ENCODE data around the gene ERN2. TPM values are rescaled to one million over a fixed set of nuclear protein-coding genes. Genes with fewer than 3 reads are reported as not detected.
A peak's percentile ranks its signal among the peaks of the same experiment; 100 is the strongest.

The ERN2 gene
- total RNA-seq, 1 donor, result not detected

GRCh38 chr16:23734176-23734893 lies 21.3 kb upstream of the ERN2 start:
- TF ChIP-seq, protein P1, sequence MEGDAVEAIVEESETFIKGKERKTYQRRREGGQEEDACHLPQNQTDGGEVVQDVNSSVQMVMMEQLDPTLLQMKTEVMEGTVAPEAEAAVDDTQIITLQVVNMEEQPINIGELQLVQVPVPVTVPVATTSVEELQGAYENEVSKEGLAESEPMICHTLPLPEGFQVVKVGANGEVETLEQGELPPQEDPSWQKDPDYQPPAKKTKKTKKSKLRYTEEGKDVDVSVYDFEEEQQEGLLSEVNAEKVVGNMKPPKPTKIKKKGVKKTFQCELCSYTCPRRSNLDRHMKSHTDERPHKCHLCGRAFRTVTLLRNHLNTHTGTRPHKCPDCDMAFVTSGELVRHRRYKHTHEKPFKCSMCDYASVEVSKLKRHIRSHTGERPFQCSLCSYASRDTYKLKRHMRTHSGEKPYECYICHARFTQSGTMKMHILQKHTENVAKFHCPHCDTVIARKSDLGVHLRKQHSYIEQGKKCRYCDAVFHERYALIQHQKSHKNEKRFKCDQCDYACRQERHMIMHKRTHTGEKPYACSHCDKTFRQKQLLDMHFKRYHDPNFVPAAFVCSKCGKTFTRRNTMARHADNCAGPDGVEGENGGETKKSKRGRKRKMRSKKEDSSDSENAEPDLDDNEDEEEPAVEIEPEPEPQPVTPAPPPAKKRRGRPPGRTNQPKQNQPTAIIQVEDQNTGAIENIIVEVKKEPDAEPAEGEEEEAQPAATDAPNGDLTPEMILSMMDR (IDR thresholded peaks at IDR 0.05; ENCODE audit: extremely low read depth, low read depth, low read length), result no peak
- Histone ChIP-seq H3K4me3 (ENCODE audit: insufficient read depth, low read length) (no peak overlapping the region), H4K20me1 (ENCODE audit: insufficient read depth, low read length) (no peaks in the 10 kb centered on the region), H3K27ac (ENCODE audit: low read depth, low read length) (no peak overlapping the region), H3K79me2 (ENCODE audit: insufficient read depth, low read length) (no peaks in the 10 kb centered on the region), H3K9me3 (ENCODE audit: low read depth, low read length) (no peaks in the 10 kb centered on the region), H3K27me3 (ENCODE audit: insufficient read depth, low read length) (no peaks in the 10 kb centered on the region), H3K4me1 (ENCODE audit: insufficient read depth, low read length) (peaks cover 2% of the 10 kb centered on the region), H3K4me2 (ENCODE audit: insufficient read depth, low read length) (peak overlapping the region; percentile 63), H2AFZ (ENCODE audit: low read length) (peak overlapping the region; percentile 62), H3K36me3 (ENCODE audit: insufficient read depth, low read length) (no peaks in the 10 kb centered on the region)
- no peak for DNase-seq (ENCODE audit: insufficient read length, low spot score, missing footprints)

DNA sequence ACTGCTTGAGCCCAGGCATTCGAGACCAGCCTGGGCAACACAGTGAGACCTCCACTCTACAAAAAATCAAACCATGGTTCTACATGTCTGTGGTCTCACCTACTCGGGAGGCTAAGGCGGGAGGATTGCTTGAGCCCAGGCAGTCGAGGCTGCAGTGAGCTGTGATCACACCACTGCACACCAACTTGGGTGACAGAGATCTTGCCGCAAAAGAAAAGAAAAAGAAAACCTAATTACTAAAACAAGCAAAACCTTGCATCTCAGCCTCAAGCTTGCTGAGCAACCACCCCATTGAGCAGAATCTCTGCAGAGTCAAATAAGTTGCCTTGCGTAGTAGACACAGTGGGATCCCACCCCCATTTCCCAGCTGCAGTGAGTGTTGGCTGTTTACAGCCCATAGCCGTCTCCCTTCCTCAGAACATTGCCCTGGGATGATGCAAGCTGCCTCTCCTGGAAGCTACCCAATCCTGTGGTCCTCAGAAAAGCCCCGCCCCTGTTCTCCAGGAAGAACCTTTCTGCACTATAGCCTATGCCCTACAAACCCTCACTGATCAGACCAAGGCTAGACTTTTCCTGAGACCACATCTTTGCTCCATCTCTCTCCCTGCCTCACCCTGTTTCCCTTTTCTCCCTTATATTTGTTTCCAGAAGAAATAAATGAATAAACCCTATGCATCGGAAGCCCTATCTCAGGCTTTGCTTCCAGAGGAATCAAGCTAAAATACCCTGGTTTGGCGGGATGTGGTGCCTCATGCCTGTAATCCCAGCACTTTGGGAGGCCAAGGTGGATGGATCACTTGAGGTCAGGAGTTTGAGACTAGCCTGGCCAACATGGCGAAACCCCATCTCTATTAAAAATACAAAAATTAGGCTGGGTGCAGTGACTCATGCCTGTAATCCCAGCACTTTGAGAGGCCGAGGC lies 16.7 kb upstream of the ERN2 start:
- Histone ChIP-seq H3K27me3 (ENCODE audit: insufficient read depth, low read length) (no peaks in the 10 kb centered on the region), H3K4me3 (ENCODE audit: insufficient read depth, low read length) (no peak overlapping the region), H4K20me1 (ENCODE audit: insufficient read depth, low read length) (no peaks in the 10 kb centered on the region), H2AFZ (ENCODE audit: low read length) (peak overlapping the region; percentile 78), H3K9me3 (ENCODE audit: low read depth, low read length) (no peaks in the 10 kb centered on the region), H3K79me2 (ENCODE audit: insufficient read depth, low read length) (no peaks in the 10 kb centered on the region), H3K4me1 (ENCODE audit: insufficient read depth, low read length) (peaks cover 4% of the 10 kb centered on the region), H3K4me2 (ENCODE audit: insufficient read depth, low read length) (no peak overlapping the region), H3K36me3 (ENCODE audit: insufficient read depth, low read length) (no peaks in the 10 kb centered on the region), H3K27ac (ENCODE audit: low read depth, low read length) (no peak overlapping the region)
- DNase-seq (ENCODE audit: insufficient read length, low spot score, missing footprints), result no peak
- TF ChIP-seq, protein P1 (IDR thresholded peaks at IDR 0.05; ENCODE audit: extremely low read depth, low read depth, low read length), result no peak

DNA sequence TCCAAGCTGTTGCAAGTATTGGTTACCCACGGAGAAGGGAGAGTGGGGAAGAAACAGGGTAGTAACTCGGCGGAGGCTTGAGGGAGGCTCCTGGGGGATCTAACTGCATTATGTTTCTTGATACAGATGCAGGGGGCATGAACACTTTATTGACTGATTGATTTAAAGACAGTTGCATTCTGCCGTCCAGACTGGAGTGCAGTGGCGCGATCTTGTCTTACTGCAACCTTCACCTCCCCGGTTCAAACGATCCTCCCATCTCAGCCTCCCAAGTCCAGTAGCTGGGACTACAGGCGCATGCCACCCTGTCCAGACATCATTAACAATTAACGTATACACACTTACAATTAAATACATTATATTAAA lies 15.1 kb upstream of the ERN2 start:
- H4K20me1 ChIP-seq (ENCODE audit: insufficient read depth, low read length), result no peaks in the 10 kb centered on the region
- no peaks in the 10 kb centered on the region for H3K27me3 ChIP-seq (ENCODE audit: insufficient read depth, low read length)
- TF ChIP-seq, protein P1 (IDR thresholded peaks at IDR 0.05; ENCODE audit: extremely low read depth, low read depth, low read length), result no peak
- no peak overlapping the region for H3K4me3 ChIP-seq (ENCODE audit: insufficient read depth, low read length)
- no peaks in the 10 kb centered on the region for H3K79me2 ChIP-seq (ENCODE audit: insufficient read depth, low read length)
- H3K9me3 ChIP-seq (ENCODE audit: low read depth, low read length), result no peaks in the 10 kb centered on the region
- peak overlapping the region; percentile 78 for H2AFZ ChIP-seq (ENCODE audit: low read length)
- no peak for DNase-seq (ENCODE audit: insufficient read length, low spot score, missing footprints)
- H3K4me1 ChIP-seq (ENCODE audit: insufficient read depth, low read length), result peaks cover 4% of the 10 kb centered on the region
- H3K27ac ChIP-seq (ENCODE audit: low read depth, low read length), result no peak overlapping the region
- H3K36me3 ChIP-seq (ENCODE audit: insufficient read depth, low read length), result no peaks in the 10 kb centered on the region
- H3K4me2 ChIP-seq (ENCODE audit: insufficient read depth, low read length), result no peak overlapping the region

- Histone ChIP-seq H3K4me2 (ENCODE audit: insufficient read depth, low read length) (no peak overlapping the region), H4K20me1 (ENCODE audit: insufficient read depth, low read length) (no peaks in the 10 kb centered on the region), H3K9me3 (ENCODE audit: low read depth, low read length) (no peaks in the 10 kb centered on the region), H2AFZ (ENCODE audit: low read length) (no peak overlapping the region), H3K4me1 (ENCODE audit: insufficient read depth, low read length) (peaks cover 4% of the 10 kb centered on the region), H3K79me2 (ENCODE audit: insufficient read depth, low read length) (no peaks in the 10 kb centered on the region), H3K27me3 (ENCODE audit: insufficient read depth, low read length) (no peaks in the 10 kb centered on the region), H3K4me3 (ENCODE audit: insufficient read depth, low read length) (no peak overlapping the region), H3K36me3 (ENCODE audit: insufficient read depth, low read length) (no peaks in the 10 kb centered on the region), H3K27ac (ENCODE audit: low read depth, low read length) (no peak overlapping the region)
- TF ChIP-seq, protein P1 (IDR thresholded peaks at IDR 0.05; ENCODE audit: extremely low read depth, low read depth, low read length), result no peak
- no peak for DNase-seq (ENCODE audit: insufficient read length, low spot score, missing footprints)
Observed at GRCh38 chr16:23726710-23727109, 13.7 kb upstream of the ERN2 start.

Measured in osteoblast (primary cell).